GM13977 (cell line): ENCODE results near the gene HTR1D.

Experiments used
- DNase-seq: peaks from one replicate; pipeline ENCODE4 v3.0.0; 2012; ENCODE audit warnings: low spot score
- CTCF ChIP-seq: IDR thresholded peaks from 2 replicates; pipeline ENCODE4 v1.5.1; 2012; ENCODE audit warnings: mild to moderate bottlenecking, control low read depth; ENCODE audit not compliant: insufficient read depth; ENCODE audit errors: extremely low read depth, missing control alignments
- in situ Hi-C: fragments of 300-500 bp; cut with MboI; formaldehyde crosslinking; loops from one replicate; pipeline ENCODE4 v1.12.0; 2022; ENCODE audit warnings: low sequenced_read_pairs, low pct_unique_long_range_greater_than_20kb, mixed read lengths, inconsistent platforms; ENCODE audit not compliant: unreplicated experiment

The HTR1D gene

GRCh38 chr1:23247276-23247675 is 30.0 kb upstream of the HTR1D start:
- no peak for TF ChIP-seq CTCF
- no peak for DNase-seq
- in situ Hi-C loops = no loop called here

DNA sequence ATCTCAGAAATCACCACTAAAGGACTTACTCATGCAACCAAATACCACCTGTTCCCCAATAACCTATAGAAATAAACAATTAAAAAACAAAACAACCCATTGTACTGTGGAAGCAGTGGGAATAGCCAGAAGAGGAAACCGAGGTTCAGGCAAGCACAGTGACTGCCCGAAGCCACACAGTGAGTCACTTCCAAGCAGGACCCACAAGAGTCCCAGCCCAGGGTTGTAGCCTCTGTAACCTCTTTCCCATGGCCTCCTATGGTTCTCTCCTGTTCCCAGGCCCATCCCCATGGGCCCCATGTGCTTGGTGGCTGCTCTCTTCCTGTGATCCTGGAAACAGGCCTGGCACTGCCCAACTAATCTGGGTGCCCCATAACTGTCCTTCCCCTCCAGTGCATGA is 29.0 kb upstream of the HTR1D start:
- in situ Hi-C loops = no loop called here
- no peak for TF ChIP-seq CTCF
- DNase-seq = no peak

DNA sequence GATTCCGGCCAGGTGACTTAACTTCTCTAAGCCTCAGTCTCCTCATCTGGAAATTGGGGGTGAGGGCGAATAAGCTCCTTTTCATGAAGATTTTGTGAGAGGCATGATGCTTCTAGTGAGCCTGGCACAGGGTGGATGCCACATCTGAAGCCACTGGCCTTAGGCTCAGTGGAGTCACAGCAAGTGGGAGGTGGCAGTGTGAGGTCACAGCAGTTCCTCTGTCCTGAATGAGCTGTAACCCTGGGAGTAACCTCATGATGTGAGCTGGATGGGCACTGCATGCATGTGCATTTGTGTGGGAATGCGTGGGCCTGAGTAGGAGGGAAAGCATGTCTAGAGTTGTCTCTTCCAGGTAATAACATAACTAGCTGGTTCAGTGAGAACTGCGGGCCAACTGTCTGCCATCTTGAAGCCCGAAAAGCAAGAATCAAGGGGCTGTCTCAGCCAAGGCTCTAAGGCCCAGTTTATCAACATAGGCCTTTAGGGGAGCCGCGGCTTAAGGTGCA is 27.0 kb upstream of the HTR1D start:
- DNase-seq = no peak
- in situ Hi-C loops = no loop called here
- TF ChIP-seq CTCF = no peak

DNA sequence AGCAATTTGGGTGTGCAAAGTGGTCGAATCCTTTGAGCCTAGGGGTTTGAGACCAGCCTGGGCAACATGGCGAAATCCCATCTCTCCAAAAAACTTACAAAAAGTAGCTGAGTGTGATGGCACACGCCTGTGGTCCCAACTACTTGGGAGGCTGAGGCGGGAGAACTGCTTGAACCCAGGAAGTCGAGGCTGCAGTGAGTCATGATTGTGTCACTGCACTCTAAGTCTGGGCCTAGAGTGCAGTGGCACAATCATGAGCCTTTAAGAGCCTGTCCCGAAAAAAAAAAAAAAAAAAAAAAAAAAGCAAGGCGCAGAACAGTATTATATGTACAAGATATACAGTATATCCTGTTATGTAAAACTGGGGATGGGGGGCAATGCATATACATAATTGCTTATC is 25.1 kb upstream of the HTR1D start:
- DNase-seq = no peak
- no peak for TF ChIP-seq CTCF
- in situ Hi-C loops = no loop called here

- in situ Hi-C loops = no loop called here
- TF ChIP-seq CTCF = no peak
- no peak for DNase-seq
Observed at GRCh38 chr1:23239638-23240295, 22.5 kb upstream of the HTR1D start.

DNA sequence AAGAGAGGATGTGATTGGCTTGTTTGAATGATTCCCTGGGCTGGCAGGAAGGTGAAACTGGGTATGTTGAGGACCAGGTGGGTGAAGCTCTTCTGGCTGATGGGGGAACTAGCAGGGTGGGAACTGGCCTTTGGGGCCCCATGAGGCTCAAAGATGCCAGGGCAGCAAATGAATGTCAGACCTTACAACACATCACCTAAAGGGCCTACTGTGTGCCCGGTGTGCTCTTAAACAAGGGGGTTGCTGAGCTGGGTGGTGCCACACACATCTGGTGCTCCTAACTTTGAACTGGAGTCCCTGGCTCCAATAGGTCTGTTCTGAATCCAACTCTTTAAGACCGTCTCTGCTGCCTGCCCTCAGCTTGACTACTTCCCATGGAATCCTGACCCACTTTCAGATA is 21.3 kb upstream of the HTR1D start:
- TF ChIP-seq CTCF = no peak
- DNase-seq = no peak
- in situ Hi-C loops = no loop called here
